Adrenal gland (tissue), 5 donors: ENCODE data around the gene NPHP3.

Source experiments
- CTCF ChIP-seq, 6 experiments: fragments of 450-650 bp in 4 of 6; fragments of 200-600 bp in 2 of 6; sonication (generic) in 1 of 6; IDR thresholded peaks; 1 replicate in 5 of 6; 2 replicates in 1 of 6; pipeline versions ENCODE4 v1.5.1 to v1.8.0; 2016 to 2021; ENCODE audit warnings: antibody characterized with exemption in 6 of 6, mild to moderate bottlenecking in 2 of 6, moderate library complexity in 1 of 6
- POLR2A ChIP-seq, 2 donors: fragments of 450-650 bp; IDR thresholded peaks; one replicate each; pipeline ENCODE4 v1.6.1; 2017; ENCODE audit warnings: antibody characterized with exemption in 2 of 2, mild to moderate bottlenecking in 2 of 2, moderate library complexity in 1 of 2
- donor health status: DM: no; HTN: no; CAD: no.

GRCh38 chr3:132753946-132754345, 31.7 kb upstream of the NPHP3 start:
- TF ChIP-seq CTCF (IDR thresholded peaks at IDR 0.05) (no peak), POLR2A (IDR thresholded peaks at IDR 0.05) (no peak)
